Panc1 (cell line): ENCODE data around the gene ANKH. TPM values are rescaled to one million over a fixed set of nuclear protein-coding genes. Genes with fewer than 3 reads are reported as not detected.

Experiments used
- ATAC-seq: fragments of 200-7000 bp; cut with Tn5 transposase; 2 replicates; pipeline ENCODE4 v1.9.1; 2020; ENCODE audit warnings: mild to moderate bottlenecking, moderate library complexity
- BruUV-seq: library from RNA; stranded (reverse); fragments of 400-500 nt; replicated peaks from 2 replicates; lab custom pipeline; 2021; lab: Mats Ljungman, UMichigan
- CTCF ChIA-PET: fragments of 300-600 bp; sonication (Branson Sonifier 250); formaldehyde crosslinking; loops from one replicate; lab custom pipeline; 2022; ENCODE audit warnings: antibody characterized with exemption; lab: Charles Lee
- POLR2A ChIA-PET: fragments of 300-600 bp; sonication (Branson Sonifier 250); formaldehyde crosslinking; loops from one replicate; lab custom pipeline; 2022; ENCODE audit warnings: antibody characterized with exemption; lab: Charles Lee
- DNase-seq: peaks from one replicate; pipeline ENCODE4 v3.0.0-alpha.2; 2010; ENCODE audit warnings: low read depth, low spot score
- H3K27ac ChIP-seq: 2 replicates; pipeline ENCODE4 v1.5.1; 2011; ENCODE audit warnings: mild to moderate bottlenecking, low read length, inconsistent platforms
- H3K27me3 ChIP-seq: fragments of 200-500 bp; sonication (Bioruptor generic); 2 replicates; pipeline ENCODE4 v1.6.0; 2014; ENCODE audit warnings: low read length, inconsistent platforms; ENCODE audit not compliant: control insufficient read depth, insufficient read depth
- H3K36me3 ChIP-seq: fragments of 200-500 bp; sonication (Bioruptor generic); 2 replicates; pipeline ENCODE4 v1.5.1; 2014; ENCODE audit warnings: inconsistent platforms, mild to moderate bottlenecking, low read length, moderate library complexity; ENCODE audit not compliant: control insufficient read depth, insufficient read depth
- H3K4me1 ChIP-seq: 2 replicates; pipeline ENCODE4 v1.5.1; 2011; ENCODE audit warnings: inconsistent platforms, mild to moderate bottlenecking, low read length, moderate library complexity; ENCODE audit not compliant: control insufficient read depth, insufficient read depth
- H3K4me3 ChIP-seq, 2 experiments: 2 replicates each; pipeline ENCODE4 v1.5.1; 2011 to 2012; ENCODE audit warnings: low read depth in 2 of 2, low read length in 2 of 2, mild to moderate bottlenecking in 2 of 2, inconsistent platforms in 1 of 2, moderate library complexity in 1 of 2
- H3K9me3 ChIP-seq: fragments of 200-500 bp; sonication (Bioruptor generic); 2 replicates; pipeline ENCODE4 v1.5.1; 2014; ENCODE audit warnings: low read depth, mild to moderate bottlenecking, inconsistent platforms, low read length, moderate library complexity; ENCODE audit not compliant: control insufficient read depth, insufficient read depth
- POLR2AphosphoS5 ChIP-seq: IDR thresholded peaks from 2 replicates; pipeline ENCODE4 v1.6.1; 2012; ENCODE audit warnings: mild to moderate bottlenecking, low read depth, low read length, moderate library complexity
- SIN3A ChIP-seq: IDR thresholded peaks from 2 replicates; pipeline ENCODE4 v1.6.1; 2012; ENCODE audit warnings: low read depth, mild to moderate bottlenecking, low read length, moderate library complexity, borderline replicate concordance; ENCODE audit not compliant: insufficient read depth
- TCF7L2 ChIP-seq: IDR thresholded peaks from 2 replicates; pipeline ENCODE4 v1.6.1; 2011; ENCODE audit warnings: mild to moderate bottlenecking, low read depth, low read length, inconsistent platforms
- in situ Hi-C: cut with HindIII; loops from 2 replicates; pipeline ENCODE4 v1.10.0; 2016; ENCODE audit warnings: low sequenced_read_pairs, low pct_unique_long_range_greater_than_20kb
- intact Hi-C: fragments of 100-400 bp; cut with micrococcal nuclease; formaldehyde crosslinking; loops from one replicate; pipeline ENCODE4 v1.10.0; 2022; ENCODE audit not compliant: unreplicated experiment
- total RNA-seq: library from RNA; stranded (reverse); gene quantifications from one replicate; pipeline ENCODE4 v1.2.1, GENCODE V29; 2021; ENCODE audit not compliant: unreplicated experiment
- TF ChIP-seq, protein P1 (sequence below), 2 experiments: IDR thresholded peaks; 2 replicates each; pipeline ENCODE4 v1.6.1; 2011 to 2012; ENCODE audit warnings: low read depth in 2 of 2, control low read depth in 1 of 2, low read length in 1 of 2, mild to moderate bottlenecking in 1 of 2, moderate library complexity in 1 of 2; ENCODE audit not compliant: insufficient read depth in 1 of 2
- TF ChIP-seq, protein P2 (sequence below): fragments of 450-650 bp; IDR thresholded peaks from 2 replicates; pipeline ENCODE4 v1.5.1; 2017; ENCODE audit warnings: mild to moderate bottlenecking

ANKH gene
- total RNA-seq, 1 experiment from 2014 or later, result 11.2 TPM

DNA sequence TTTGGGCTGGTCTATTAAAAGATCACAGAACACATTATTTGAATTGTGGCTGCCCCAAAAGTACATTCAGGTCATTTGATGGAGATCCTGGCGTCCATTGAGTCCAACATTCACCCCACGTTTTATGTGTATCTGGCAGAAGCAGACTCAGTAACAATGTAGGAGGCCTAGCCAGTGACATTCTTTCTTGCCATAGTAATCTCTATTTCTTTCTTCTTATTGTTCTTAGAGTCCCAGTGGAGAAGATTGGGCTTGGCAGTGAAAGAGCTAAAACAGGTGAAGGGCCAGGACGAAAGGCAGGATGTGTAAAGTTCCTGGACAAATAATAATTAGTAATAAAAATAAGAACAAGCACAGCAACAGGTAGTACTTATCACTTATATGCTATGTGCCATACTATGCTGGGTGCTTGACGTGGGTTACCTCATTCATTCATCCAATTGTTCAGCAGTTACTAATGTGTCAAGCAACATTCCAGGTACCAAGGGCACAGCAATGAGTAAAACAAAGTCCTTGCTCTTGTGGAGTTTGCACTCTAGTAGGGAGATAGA lies 12.6 kb upstream of the ANKH start:
- no peaks in the 10 kb centered on the region for H3K36me3 ChIP-seq
- no peaks in the 10 kb centered on the region for H3K27me3 ChIP-seq
- H3K27ac ChIP-seq, result no peak overlapping the region
- H3K9me3 ChIP-seq, result no peaks in the 10 kb centered on the region
- no peak for TF ChIP-seq SIN3A
- TF ChIP-seq, protein P1, sequence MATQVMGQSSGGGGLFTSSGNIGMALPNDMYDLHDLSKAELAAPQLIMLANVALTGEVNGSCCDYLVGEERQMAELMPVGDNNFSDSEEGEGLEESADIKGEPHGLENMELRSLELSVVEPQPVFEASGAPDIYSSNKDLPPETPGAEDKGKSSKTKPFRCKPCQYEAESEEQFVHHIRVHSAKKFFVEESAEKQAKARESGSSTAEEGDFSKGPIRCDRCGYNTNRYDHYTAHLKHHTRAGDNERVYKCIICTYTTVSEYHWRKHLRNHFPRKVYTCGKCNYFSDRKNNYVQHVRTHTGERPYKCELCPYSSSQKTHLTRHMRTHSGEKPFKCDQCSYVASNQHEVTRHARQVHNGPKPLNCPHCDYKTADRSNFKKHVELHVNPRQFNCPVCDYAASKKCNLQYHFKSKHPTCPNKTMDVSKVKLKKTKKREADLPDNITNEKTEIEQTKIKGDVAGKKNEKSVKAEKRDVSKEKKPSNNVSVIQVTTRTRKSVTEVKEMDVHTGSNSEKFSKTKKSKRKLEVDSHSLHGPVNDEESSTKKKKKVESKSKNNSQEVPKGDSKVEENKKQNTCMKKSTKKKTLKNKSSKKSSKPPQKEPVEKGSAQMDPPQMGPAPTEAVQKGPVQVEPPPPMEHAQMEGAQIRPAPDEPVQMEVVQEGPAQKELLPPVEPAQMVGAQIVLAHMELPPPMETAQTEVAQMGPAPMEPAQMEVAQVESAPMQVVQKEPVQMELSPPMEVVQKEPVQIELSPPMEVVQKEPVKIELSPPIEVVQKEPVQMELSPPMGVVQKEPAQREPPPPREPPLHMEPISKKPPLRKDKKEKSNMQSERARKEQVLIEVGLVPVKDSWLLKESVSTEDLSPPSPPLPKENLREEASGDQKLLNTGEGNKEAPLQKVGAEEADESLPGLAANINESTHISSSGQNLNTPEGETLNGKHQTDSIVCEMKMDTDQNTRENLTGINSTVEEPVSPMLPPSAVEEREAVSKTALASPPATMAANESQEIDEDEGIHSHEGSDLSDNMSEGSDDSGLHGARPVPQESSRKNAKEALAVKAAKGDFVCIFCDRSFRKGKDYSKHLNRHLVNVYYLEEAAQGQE (IDR thresholded peaks at IDR 0.05; ENCODE audit: insufficient read depth in 1 of 2, low read depth in 2 of 2, low read length in 1 of 2), result no peak
- no peak for TF ChIP-seq POLR2AphosphoS5
- no peak for TF ChIP-seq TCF7L2
- TF ChIP-seq, protein P2, sequence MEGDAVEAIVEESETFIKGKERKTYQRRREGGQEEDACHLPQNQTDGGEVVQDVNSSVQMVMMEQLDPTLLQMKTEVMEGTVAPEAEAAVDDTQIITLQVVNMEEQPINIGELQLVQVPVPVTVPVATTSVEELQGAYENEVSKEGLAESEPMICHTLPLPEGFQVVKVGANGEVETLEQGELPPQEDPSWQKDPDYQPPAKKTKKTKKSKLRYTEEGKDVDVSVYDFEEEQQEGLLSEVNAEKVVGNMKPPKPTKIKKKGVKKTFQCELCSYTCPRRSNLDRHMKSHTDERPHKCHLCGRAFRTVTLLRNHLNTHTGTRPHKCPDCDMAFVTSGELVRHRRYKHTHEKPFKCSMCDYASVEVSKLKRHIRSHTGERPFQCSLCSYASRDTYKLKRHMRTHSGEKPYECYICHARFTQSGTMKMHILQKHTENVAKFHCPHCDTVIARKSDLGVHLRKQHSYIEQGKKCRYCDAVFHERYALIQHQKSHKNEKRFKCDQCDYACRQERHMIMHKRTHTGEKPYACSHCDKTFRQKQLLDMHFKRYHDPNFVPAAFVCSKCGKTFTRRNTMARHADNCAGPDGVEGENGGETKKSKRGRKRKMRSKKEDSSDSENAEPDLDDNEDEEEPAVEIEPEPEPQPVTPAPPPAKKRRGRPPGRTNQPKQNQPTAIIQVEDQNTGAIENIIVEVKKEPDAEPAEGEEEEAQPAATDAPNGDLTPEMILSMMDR, result no peak
- H3K4me1 ChIP-seq, result no peaks in the 10 kb centered on the region
- no peak overlapping the region for H3K4me3 ChIP-seq
- in situ Hi-C loops (no loop called here), intact Hi-C loops (no loop called here)
- no peak for ATAC-seq
- no peak for DNase-seq
- ChIA-PET POLR2A (no interaction called here), CTCF (no interaction called here)
- BruUV-seq, result no TSS peak

DNA sequence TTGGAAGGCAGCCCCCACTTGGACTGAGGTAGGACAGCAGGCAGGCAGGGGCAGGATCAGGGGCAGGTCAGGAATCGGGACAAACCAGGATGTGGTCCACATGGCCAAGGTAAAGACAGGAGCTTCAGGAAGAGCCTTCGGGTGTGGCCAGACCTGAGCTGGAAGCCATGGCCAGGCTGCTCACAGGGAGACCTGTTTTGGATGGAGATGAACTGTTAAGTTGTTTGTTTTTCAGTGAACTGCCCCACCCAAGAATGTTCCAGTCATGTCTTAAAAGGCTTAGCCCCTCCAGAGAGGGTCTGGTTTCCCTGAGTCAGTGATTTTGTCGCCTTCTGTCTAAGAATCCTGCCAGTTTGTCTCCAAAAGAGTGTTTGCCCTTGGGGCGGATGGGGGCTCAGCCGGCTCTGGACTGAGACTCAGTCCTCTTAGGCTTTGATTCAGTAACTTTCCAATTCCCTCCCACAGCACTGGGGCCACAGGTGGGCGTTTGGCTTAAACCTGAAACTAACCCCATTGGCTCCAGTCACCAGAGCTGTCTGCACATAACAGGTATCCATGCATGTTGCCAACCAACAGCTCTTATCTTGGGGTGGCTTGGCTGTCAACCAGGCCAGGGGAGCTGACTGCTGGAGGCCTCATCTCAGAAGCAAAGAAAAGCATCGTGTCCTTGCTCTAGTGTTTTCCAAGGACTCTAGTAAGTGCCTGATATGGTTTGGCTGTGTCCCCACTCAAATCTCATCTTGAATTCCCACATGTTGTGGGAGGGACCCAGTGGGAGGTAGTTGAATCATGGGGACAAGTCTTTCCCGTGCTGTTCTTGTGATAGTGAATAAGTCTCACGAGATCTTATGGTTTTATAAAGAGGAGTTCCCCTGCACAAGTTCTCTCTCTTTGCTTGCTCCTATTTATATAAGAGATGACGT lies 11.3 kb upstream of the ANKH start:
- Histone ChIP-seq H3K27me3 (no peaks in the 10 kb centered on the region), H3K36me3 (no peaks in the 10 kb centered on the region), H3K4me3 (no peak overlapping the region), H3K4me1 (no peaks in the 10 kb centered on the region), H3K9me3 (no peaks in the 10 kb centered on the region), H3K27ac (no peak overlapping the region)
- BruUV-seq, result no TSS peak
- ChIA-PET CTCF (no interaction called here), POLR2A (no interaction called here)
- in situ Hi-C loops, result no loop called here
- no peak for ATAC-seq
- TF ChIP-seq TCF7L2, result no peak
- TF ChIP-seq POLR2AphosphoS5, result no peak
- TF ChIP-seq, protein P1 (IDR thresholded peaks at IDR 0.05; ENCODE audit: insufficient read depth in 1 of 2, low read depth in 2 of 2, low read length in 1 of 2), result no peak
- no peak for TF ChIP-seq SIN3A
- TF ChIP-seq, protein P2, result no peak
- no peak for DNase-seq
- intact Hi-C loops, result no loop called here
